Urinary bladder (tissue), 4 donors: ENCODE measurements around the gene PTPRN2. TPM values are rescaled to one million over a fixed set of nuclear protein-coding genes. Genes with fewer than 3 reads are reported as not detected.
"Not testable (repeated sequence)": the region's sequence is repeated elsewhere in the genome, so short reads cannot be mapped to it uniquely, and the experiment has no call there.

ENCODE experiments used
- DNase-seq: peaks from one replicate; pipeline ENCODE4 v3.0.0-alpha.2; 2015; ENCODE audit errors: extremely low spot score
- H3K27ac ChIP-seq: one replicate; pipeline ENCODE4 v1.5.1; 2013; ENCODE audit warnings: low read depth, mild to moderate bottlenecking, moderate library complexity
- H3K36me3 ChIP-seq: one replicate; pipeline ENCODE4 v1.6.1; 2013; ENCODE audit warnings: mild to moderate bottlenecking, moderate library complexity; ENCODE audit not compliant: insufficient read depth
- H3K4me1 ChIP-seq: one replicate; pipeline ENCODE4 v1.6.1; 2013; ENCODE audit warnings: mild to moderate bottlenecking, moderate library complexity; ENCODE audit not compliant: insufficient read depth
- H3K4me3 ChIP-seq: one replicate; pipeline ENCODE4 v1.5.1; 2013; ENCODE audit warnings: low read depth, low read length
- WGBS: extraction: QIAGEN DNeasy Blood & Tissue Kit; methylation state at CpG from one replicate; pipeline ENCODE4 v1.1.7; 2013; 5-methylcytosine and 5-hydroxymethylcytosine counted together
- polyA plus RNA-seq: library from polyadenylated mRNA; stranded (reverse); fragments of 200-250 nt; gene quantifications from one replicate; pipeline ENCODE4 v1.2.3, GENCODE V29; 2013
- total RNA-seq: library from RNA; depleted of rRNA; stranded (reverse); fragments of >200 nt; gene quantifications from one replicate; pipeline ENCODE4 v1.2.3, GENCODE V29; 2014
- donor health status: healthy with polysubstance abuse.
- donor health status: healthy.

PTPRN2 gene
- total and polyA plus RNA-seq, 2 donors, result 2.8 to 4.4 TPM

- H3K4me3 ChIP-seq, result no peak overlapping the region
- DNase-seq, result no peak
- H3K4me1 ChIP-seq, result no peaks in the 10 kb centered on the region
- no peaks in the 10 kb centered on the region for H3K36me3 ChIP-seq
- H3K27ac ChIP-seq, result no peak overlapping the region
- 73% methylated on average over 2 of the region's 2 CpGs for WGBS
Measured at GRCh38 chr7:157509226-157509625, 1078.4 kb downstream of the PTPRN2 start.

DNA sequence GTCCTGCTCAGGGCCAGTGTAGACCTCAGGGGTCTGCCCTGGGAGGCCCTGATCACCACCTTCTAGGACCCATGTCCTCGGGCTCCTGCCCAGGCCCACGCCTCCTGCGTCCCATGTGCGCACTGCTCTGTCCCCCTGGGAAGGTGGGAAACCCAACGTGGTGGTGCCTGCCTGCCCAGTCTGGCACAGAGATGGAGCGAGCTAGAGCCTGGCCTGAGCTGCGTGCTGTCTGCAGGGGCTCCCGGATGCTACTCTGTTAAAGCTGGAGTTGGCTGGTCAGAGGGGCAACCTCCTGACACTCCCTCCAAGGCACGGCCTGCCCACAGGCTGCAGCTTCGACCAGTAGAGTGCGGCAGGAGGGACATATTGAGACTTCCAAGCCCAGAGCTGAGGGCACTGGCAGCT, 1079.1 kb downstream of the PTPRN2 start:
- no peak for DNase-seq
- Histone ChIP-seq H3K36me3 (no peaks in the 10 kb centered on the region), H3K27ac (no peak overlapping the region), H3K4me3 (no peak overlapping the region), H3K4me1 (no peaks in the 10 kb centered on the region)
- WGBS, result 82% methylated on average over 11 of the region's 11 CpGs

DNA sequence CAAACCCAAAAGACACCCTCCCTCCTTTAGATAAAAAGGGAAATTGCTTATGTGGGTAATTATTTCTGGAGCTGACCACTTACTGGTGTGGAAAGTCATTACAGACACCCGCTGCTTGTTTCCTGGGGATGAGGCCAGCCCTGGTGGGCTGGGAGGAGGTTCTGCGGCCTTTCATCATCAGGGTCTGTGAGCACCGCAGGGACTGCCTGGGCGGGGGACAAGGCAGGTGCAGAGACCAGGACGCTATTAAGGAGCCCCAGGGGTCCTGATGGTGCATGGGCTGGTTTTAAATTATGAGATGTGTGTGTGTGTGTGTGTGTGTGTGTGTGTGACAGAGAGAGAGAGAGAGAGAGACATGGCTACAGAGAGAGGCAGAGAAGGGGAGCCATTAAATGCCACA, 1079.6 kb downstream of the PTPRN2 start:
- Histone ChIP-seq H3K4me1 (no peaks in the 10 kb centered on the region), H3K27ac (no peak overlapping the region), H3K36me3 (no peaks in the 10 kb centered on the region), H3K4me3 (no peak overlapping the region)
- 68% methylated on average over 5 of the region's 5 CpGs for WGBS
- no peak for DNase-seq

DNA sequence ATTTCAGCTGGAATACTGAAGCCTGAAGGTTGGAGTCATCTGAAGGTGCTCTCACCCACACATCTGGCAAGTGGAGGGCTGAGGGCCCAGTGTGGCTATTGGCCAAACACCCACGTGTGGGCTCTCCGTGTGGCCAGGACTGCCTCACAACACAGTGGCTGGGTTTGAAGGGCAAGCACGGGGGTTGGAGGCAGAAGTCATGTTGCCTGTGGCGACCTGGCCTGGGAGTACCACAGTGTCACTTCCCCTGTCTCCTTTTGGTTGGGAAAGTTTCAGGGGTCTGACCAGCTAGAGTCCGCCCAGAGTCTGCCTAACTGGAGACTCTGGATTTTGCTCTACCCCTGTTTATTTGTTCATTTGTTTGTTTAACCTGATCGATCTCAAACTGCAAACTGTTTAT, 1081.4 kb downstream of the PTPRN2 start:
- Histone ChIP-seq H3K4me3 (no peak overlapping the region), H3K4me1 (no peaks in the 10 kb centered on the region), H3K36me3 (no peaks in the 10 kb centered on the region), H3K27ac (no peak overlapping the region)
- 85% methylated on average over 6 of the region's 6 CpGs for WGBS
- no peak for DNase-seq

GRCh38 chr7:157505646-157506045, 1082.0 kb downstream of the PTPRN2 start:
- WGBS, result 79% methylated on average over 1 of the region's 1 CpG
- Histone ChIP-seq H3K36me3 (no peaks in the 10 kb centered on the region), H3K27ac (no peak overlapping the region), H3K4me1 (no peaks in the 10 kb centered on the region), H3K4me3 (no peak overlapping the region)
- no peak for DNase-seq

DNA sequence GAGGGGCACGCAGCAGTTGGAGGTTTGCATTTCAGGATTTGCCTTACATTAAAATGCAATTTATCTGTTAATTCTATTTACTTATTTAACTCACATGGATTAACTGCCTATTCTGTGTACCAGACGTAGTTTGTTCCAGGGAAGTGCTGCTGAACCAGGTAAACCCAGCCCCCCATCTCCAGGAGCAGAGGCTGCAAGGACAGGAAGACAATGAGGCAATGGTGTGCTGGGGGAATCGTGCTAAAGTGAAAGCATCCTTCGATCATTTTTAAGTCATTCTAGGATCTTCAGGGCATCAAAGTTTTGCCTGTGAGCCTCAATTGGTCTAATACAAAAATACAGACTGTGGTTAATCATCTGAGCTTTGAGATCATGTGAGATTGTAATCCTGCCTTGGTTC, 1084.4 kb downstream of the PTPRN2 start:
- no peak for DNase-seq
- Histone ChIP-seq H3K4me1 (no peaks in the 10 kb centered on the region), H3K4me3 (no peak overlapping the region), H3K36me3 (no peaks in the 10 kb centered on the region), H3K27ac (no peak overlapping the region)
- WGBS, result 67% methylated on average over 4 of the region's 4 CpGs

GRCh38 chr7:157502701-157503111, 1084.9 kb downstream of the PTPRN2 start:
- 52% methylated on average over 12 of the region's 12 CpGs for WGBS

GRCh38 chr7:157501581-157501980, 1086.0 kb downstream of the PTPRN2 start:
- no peak for DNase-seq
- WGBS, result 81% methylated on average over 22 of the region's 22 CpGs

More at GRCh38 chr7:157502701-157503111, 1084.9 kb downstream of the PTPRN2 start:
- Histone ChIP-seq H3K4me1 (no peaks in the 10 kb centered on the region), H3K4me3 (no peak overlapping the region), H3K36me3 (no peaks in the 10 kb centered on the region), H3K27ac (no peak overlapping the region)
- DNase-seq, result no peak

DNA sequence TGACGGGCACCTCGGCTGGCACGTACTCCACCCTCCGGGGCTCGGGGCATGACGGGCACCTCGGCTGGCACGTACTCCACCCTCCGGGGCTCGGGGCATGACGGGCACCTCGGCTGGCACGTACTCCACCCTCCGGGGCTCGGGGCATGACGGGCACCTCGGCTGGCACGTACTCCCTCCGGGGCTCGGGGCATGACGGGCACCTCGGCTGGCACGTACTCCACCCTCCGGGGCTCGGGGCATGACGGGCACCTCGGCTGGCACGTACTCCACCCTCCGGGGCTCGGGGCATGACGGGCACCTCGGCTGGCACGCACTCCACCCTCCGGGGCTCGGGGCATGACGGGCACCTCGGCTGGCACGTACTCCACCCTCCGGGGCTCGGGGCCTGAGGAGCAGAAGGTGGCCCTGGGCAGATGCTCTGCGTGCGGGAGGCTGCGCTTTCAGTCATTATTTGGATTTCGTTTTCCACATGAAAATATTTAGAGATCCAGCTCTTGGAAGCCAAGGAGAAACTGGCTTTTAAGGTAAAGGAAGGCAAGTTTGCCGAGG, 1086.6 kb downstream of the PTPRN2 start:
- H3K4me3 ChIP-seq, H3K36me3 ChIP-seq, H3K4me1 ChIP-seq, H3K27ac ChIP-seq, DNase-seq: not testable (repeated sequence)
- WGBS, result 95% methylated on average over 35 of the region's 45 CpGs

More at GRCh38 chr7:157501581-157501980, 1086.0 kb downstream of the PTPRN2 start:
- Histone ChIP-seq H3K36me3 (no peaks in the 10 kb centered on the region), H3K4me1 (no peaks in the 10 kb centered on the region), H3K27ac (no peak overlapping the region), H3K4me3 (no peak overlapping the region)

GRCh38 chr7:157500171-157500960, 1087.3 kb downstream of the PTPRN2 start:
- Histone ChIP-seq H3K4me1 (no peaks in the 10 kb centered on the region), H3K27ac (no peak overlapping the region), H3K4me3 (no peak overlapping the region), H3K36me3 (no peaks in the 10 kb centered on the region)
- DNase-seq, result no peak
- 86% methylated on average over 32 of the region's 32 CpGs for WGBS

DNA sequence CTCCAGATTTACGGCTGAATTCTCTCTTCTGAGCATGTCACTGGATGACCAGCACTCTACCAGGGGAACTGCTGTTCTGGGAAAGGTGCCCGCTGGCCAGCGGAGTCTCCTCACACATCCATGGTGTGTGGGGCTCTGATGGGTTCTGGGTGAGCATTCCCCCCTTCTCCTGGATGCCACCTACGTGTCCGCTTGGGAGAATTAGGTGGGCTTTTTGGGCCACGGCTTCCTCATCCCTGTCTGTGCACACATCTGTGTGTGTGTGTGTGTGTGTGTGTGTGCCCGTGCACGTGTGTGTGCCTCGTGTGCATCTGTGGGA, 1087.8 kb downstream of the PTPRN2 start:
- H3K4me3 ChIP-seq, result no peak overlapping the region
- no peak for DNase-seq
- no peak overlapping the region for H3K27ac ChIP-seq
- H3K36me3 ChIP-seq, result no peaks in the 10 kb centered on the region
- no peaks in the 10 kb centered on the region for H3K4me1 ChIP-seq
- WGBS, result 83% methylated on average over 9 of the region's 9 CpGs

- H3K4me1 ChIP-seq, result no peaks in the 10 kb centered on the region
- H3K4me3 ChIP-seq, result no peak overlapping the region
- WGBS, result 77% methylated on average over 27 of the region's 27 CpGs
- DNase-seq, result no peak
- no peak overlapping the region for H3K27ac ChIP-seq
- no peaks in the 10 kb centered on the region for H3K36me3 ChIP-seq
Measured at GRCh38 chr7:157499121-157499834, 1088.3 kb downstream of the PTPRN2 start.

- 79% methylated on average over 12 of the region's 12 CpGs for WGBS
- H3K27ac ChIP-seq, result no peak overlapping the region
- DNase-seq, result no peak
Measured at GRCh38 chr7:157498657-157499056, 1089.0 kb downstream of the PTPRN2 start.

More at GRCh38 chr7:157498657-157499056, 1089.0 kb downstream of the PTPRN2 start:
- Histone ChIP-seq H3K4me3 (no peak overlapping the region), H3K4me1 (no peaks in the 10 kb centered on the region), H3K36me3 (no peaks in the 10 kb centered on the region)
